ENCODE measurements around the gene KLC1. TPM values are rescaled to one million over a fixed set of nuclear protein-coding genes. Genes with fewer than 3 reads are reported as not detected.

The KLC1 gene
- total and polyA plus RNA-seq, 4 donors, result 93.3 to 225 (median 139) TPM

GRCh38 chr14:103705118-103705503, 76.1 kb downstream of the KLC1 start:
- Histone ChIP-seq H3K27me3 (ENCODE audit: control insufficient read depth in 3 of 3, insufficient read depth in 3 of 3, low read length in 2 of 3) (no peaks in the 10 kb centered on the region), H3K9ac (ENCODE audit: insufficient read depth in 1 of 2, low read length in 2 of 2) (peak overlapping the region in 1 of 2 donors; percentile 9), H3K9me3 (ENCODE audit: control insufficient read depth in 4 of 4, insufficient read depth in 3 of 4, low read length in 3 of 4) (no peaks in the 10 kb centered on the region), H3K27ac (ENCODE audit: low read depth in 1 of 2, low read length in 1 of 2) (peak overlapping the region in 1 of 2 donors; percentile 91), H3K4me3 (no peak overlapping the region), H3K36me3 (ENCODE audit: control insufficient read depth in 4 of 4, insufficient read depth in 4 of 4, low read length in 4 of 4) (peaks cover 2 to 50% (median 24%) of the 10 kb centered on the region in 4 donors), H3K4me1 (ENCODE audit: control insufficient read depth in 5 of 5, insufficient read depth in 5 of 5, low read length in 5 of 5) (peaks cover 0 to 7% (median 3%) of the 10 kb centered on the region in 5 donors)
- peak; percentile 65 for ATAC-seq (ENCODE audit: insufficient read depth, low FRiP score)
- peak; percentile 77 to 85 (median 81) for DNase-seq
- TF ChIP-seq CTCF (IDR thresholded peaks at IDR 0.05; ENCODE audit: control extremely low read depth, extremely low read depth), result no peak
- WGBS, 2 donors, result 21 to 29% methylated on average over 15 of the region's 15 CpGs

- DNase-seq (no peak), ATAC-seq (ENCODE audit: insufficient read depth, low FRiP score) (peak; percentile 1)
- H3K36me3 ChIP-seq (ENCODE audit: control insufficient read depth in 4 of 4, insufficient read depth in 4 of 4, low read length in 4 of 4), result peaks cover 2 to 45% (median 21%) of the 10 kb centered on the region in 4 donors
- no peak for TF ChIP-seq CTCF (IDR thresholded peaks at IDR 0.05; ENCODE audit: control extremely low read depth, extremely low read depth)
- H3K4me3 ChIP-seq, result no peak overlapping the region
- no peaks in the 10 kb centered on the region for H3K9me3 ChIP-seq (ENCODE audit: control insufficient read depth in 4 of 4, insufficient read depth in 3 of 4, low read length in 3 of 4)
- peaks cover 0 to 7% (median 3%) of the 10 kb centered on the region in 5 donors for H3K4me1 ChIP-seq (ENCODE audit: control insufficient read depth in 5 of 5, insufficient read depth in 5 of 5, low read length in 5 of 5)
- WGBS, 2 donors, result 54 to 68% methylated on average over 26 to 28 of the region's 28 CpGs
- H3K27me3 ChIP-seq (ENCODE audit: control insufficient read depth in 3 of 3, insufficient read depth in 3 of 3, low read length in 2 of 3), result no peaks in the 10 kb centered on the region
- peak overlapping the region in 1 of 2 donors; percentile 91 for H3K27ac ChIP-seq (ENCODE audit: low read depth in 1 of 2, low read length in 1 of 2)
- H3K9ac ChIP-seq (ENCODE audit: insufficient read depth in 1 of 2, low read length in 2 of 2), result peak overlapping the region in 1 of 2 donors; percentile 9
These were observed 76.7 kb downstream of the KLC1 start for GRCh38 chr14:103705504-103706284.

GRCh38 chr14:103706551-103707328, 77.7 kb downstream of the KLC1 start:
- WGBS, 2 donors, result 94 to 95% methylated on average over 41 of the region's 41 CpGs
- no peak overlapping the region for H3K27ac ChIP-seq (ENCODE audit: low read depth in 1 of 2, low read length in 1 of 2)
- ATAC-seq (ENCODE audit: insufficient read depth, low FRiP score), result no peak
- H3K4me1 ChIP-seq (ENCODE audit: control insufficient read depth in 5 of 5, insufficient read depth in 5 of 5, low read length in 5 of 5), result peaks cover 0 to 13% (median 3%) of the 10 kb centered on the region in 5 donors
- no peaks in the 10 kb centered on the region for H3K9me3 ChIP-seq (ENCODE audit: control insufficient read depth in 4 of 4, insufficient read depth in 3 of 4, low read length in 3 of 4)
- H3K4me3 ChIP-seq, result no peak overlapping the region
- H3K27me3 ChIP-seq (ENCODE audit: control insufficient read depth in 3 of 3, insufficient read depth in 3 of 3, low read length in 2 of 3), result no peaks in the 10 kb centered on the region
- peaks cover 2 to 38% (median 18%) of the 10 kb centered on the region in 4 donors for H3K36me3 ChIP-seq (ENCODE audit: control insufficient read depth in 4 of 4, insufficient read depth in 4 of 4, low read length in 4 of 4)
- H3K9ac ChIP-seq (ENCODE audit: insufficient read depth in 1 of 2, low read length in 2 of 2), result no peak overlapping the region
- no peak for TF ChIP-seq CTCF (IDR thresholded peaks at IDR 0.05; ENCODE audit: control extremely low read depth, extremely low read depth)
- DNase-seq, result no peak

Measured in lung (tissue), 12 donors.